ENCODE data around the gene VPS35L.

Gene VPS35L

DNA sequence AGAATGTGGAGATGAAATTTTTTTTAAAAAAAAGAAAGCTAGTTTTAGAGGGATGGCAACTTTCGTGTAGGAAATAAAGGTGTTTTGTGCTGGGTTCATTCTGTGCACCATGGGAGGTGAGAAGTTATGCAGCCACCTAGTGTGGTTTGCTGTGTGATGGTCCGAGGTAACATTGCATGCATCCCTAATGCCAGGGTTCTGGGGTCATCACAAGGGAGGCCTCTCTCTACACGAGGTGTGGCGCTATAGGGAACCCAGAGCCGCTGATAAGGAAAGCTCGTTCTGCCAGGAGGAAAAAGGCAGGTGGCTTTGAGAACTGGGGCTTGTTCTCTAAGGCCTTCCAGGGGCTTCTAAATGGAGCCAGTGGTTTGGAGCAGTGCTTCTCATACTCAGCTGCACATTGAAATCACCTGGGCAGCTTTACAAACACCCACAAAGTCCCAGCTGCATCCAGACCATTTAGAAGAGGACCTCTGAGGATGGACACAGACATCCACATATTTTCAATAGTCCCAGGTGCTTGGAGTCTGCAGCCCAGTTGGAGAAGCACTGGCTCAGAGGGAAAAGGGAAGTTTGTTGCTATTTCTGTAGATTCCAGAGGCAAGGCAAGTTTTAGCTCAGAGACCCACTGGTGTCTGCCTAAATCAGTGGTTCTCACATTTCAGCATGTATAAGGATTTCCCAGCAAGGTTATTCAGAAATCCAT is 43.5 kb downstream of the VPS35L start:
- no peak for DNase-seq (ENCODE audit: extremely low read depth, insufficient read length)
- Histone ChIP-seq H3K27me3 (replicated peaks; ENCODE audit: control insufficient read depth, insufficient read depth, low read length) (no peaks in the 10 kb centered on the region), H3K4me3 (replicated peaks; ENCODE audit: low read depth, low read length) (no peak overlapping the region), H3K36me3 (ENCODE audit: control insufficient read depth, insufficient read depth, low read length) (peaks cover 2% of the 10 kb centered on the region)
- TF ChIP-seq, protein P1, sequence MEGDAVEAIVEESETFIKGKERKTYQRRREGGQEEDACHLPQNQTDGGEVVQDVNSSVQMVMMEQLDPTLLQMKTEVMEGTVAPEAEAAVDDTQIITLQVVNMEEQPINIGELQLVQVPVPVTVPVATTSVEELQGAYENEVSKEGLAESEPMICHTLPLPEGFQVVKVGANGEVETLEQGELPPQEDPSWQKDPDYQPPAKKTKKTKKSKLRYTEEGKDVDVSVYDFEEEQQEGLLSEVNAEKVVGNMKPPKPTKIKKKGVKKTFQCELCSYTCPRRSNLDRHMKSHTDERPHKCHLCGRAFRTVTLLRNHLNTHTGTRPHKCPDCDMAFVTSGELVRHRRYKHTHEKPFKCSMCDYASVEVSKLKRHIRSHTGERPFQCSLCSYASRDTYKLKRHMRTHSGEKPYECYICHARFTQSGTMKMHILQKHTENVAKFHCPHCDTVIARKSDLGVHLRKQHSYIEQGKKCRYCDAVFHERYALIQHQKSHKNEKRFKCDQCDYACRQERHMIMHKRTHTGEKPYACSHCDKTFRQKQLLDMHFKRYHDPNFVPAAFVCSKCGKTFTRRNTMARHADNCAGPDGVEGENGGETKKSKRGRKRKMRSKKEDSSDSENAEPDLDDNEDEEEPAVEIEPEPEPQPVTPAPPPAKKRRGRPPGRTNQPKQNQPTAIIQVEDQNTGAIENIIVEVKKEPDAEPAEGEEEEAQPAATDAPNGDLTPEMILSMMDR (IDR thresholded peaks at IDR 0.05; ENCODE audit: insufficient read depth, low read length, poor library complexity, severe bottlenecking) = no peak

DNA sequence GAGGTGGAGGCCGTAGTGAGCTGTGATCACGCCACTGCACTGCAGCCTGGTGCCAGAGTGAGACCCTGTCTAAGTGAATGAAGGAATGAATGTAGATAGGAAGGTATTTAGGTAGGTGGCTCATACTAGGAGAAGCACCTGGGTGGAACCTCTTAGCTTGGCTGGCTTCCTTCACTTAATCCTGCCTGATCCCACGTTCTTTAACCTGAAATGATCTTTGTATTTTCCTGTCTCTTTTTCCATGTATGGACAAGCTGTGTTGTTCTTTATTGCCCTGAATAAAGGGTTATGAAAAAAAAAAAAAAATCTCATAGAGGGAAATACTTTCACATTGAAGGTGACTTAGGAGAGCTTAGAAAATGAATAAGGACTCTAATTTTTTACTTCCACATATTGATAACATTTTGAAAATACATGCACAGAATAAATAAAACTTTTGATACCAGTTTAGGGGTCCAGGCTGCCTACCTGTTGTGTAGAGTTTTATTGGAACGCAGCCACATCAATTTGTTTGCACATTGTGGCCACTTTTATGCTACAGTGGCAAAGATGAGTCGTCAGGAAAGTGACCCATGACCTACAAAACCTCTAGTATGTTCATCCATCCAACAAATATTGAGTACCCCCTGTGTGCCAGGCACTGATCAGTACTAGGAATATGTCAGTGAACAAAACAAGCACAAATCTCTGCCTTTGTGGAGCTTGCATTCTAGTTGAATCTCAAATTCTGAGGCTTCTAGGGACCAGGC is 44.6 kb downstream of the VPS35L start:
- no peak for DNase-seq (ENCODE audit: extremely low read depth, insufficient read length)
- TF ChIP-seq, protein P1 (IDR thresholded peaks at IDR 0.05; ENCODE audit: insufficient read depth, low read length, poor library complexity, severe bottlenecking) = no peak
- no peaks in the 10 kb centered on the region for H3K27me3 ChIP-seq (replicated peaks; ENCODE audit: control insufficient read depth, insufficient read depth, low read length)
- H3K4me3 ChIP-seq (replicated peaks; ENCODE audit: low read depth, low read length) = no peak overlapping the region
- peaks cover 5% of the 10 kb centered on the region for H3K36me3 ChIP-seq (ENCODE audit: control insufficient read depth, insufficient read depth, low read length)

DNA sequence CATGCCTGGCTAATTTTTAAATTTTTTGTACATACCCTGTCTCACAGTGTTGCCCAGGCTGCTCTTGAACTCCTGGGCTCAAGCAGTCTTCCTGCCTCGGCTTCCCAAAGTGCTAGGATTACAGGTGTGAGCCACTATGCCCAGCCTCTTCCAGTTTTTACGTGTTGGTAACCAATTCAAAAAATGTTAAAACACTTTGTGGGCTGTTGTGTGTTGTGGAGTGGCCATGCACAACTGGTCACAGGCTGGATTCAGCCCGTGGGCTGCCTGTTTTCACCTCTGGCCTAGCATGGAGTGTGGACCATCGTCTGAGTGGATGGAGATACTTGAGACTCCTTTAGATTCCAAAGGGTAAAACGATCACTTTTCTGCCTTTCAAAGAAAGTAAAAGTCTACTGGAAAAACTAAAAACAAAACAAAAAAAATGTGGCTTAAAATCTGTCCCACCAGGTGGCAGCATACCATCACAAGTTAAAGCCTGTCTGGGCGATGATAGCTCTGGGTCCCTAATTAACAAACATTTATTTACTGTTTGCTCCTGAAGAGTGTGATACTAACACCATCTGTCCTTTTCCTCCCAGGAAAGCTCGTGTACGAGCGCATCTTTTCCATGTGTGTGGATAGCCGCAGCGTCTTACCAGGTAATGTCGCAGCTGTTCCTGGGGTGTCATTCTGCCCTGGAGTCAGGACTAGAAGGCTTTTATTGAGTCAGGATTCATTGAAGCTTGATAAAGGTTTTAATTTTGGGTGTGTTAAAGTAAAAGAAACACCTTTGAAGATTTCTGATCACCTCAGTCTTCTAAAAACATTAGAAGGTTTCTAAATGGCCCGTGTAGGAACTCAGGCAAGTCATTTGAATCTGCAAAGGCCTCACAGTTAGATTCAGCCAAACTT is 45.8 kb downstream of the VPS35L start:
- no peak for DNase-seq (ENCODE audit: extremely low read depth, insufficient read length)
- TF ChIP-seq, protein P1 (IDR thresholded peaks at IDR 0.05; ENCODE audit: insufficient read depth, low read length, poor library complexity, severe bottlenecking) = peak; percentile 57
- Histone ChIP-seq H3K4me3 (replicated peaks; ENCODE audit: low read depth, low read length) (no peak overlapping the region), H3K36me3 (ENCODE audit: control insufficient read depth, insufficient read depth, low read length) (peaks cover 5% of the 10 kb centered on the region), H3K27me3 (replicated peaks; ENCODE audit: control insufficient read depth, insufficient read depth, low read length) (no peaks in the 10 kb centered on the region)

DNA sequence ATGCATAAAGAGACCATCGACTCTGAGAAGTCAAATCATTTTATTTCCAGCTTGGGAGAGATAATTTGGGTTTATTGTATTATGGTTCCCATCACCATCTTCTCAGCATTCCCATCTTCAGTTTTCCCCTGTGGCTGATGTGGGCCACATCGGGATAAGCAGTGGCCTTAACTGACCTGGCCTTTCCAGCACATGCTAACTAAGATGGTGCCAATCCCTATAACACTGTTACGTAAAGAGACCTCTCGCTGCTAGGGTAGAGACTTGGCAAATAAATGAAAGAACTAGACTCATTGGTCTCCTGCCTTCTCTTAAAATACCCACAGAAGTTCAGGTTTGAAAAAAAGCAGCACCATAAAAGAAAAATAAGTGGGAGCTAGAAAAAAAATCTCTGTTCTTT is 49.4 kb downstream of the VPS35L start:
- peaks cover 8% of the 10 kb centered on the region for H3K36me3 ChIP-seq (ENCODE audit: control insufficient read depth, insufficient read depth, low read length)
- TF ChIP-seq, protein P1 (IDR thresholded peaks at IDR 0.05; ENCODE audit: insufficient read depth, low read length, poor library complexity, severe bottlenecking) = no peak
- H3K27me3 ChIP-seq (replicated peaks; ENCODE audit: control insufficient read depth, insufficient read depth, low read length) = no peaks in the 10 kb centered on the region
- H3K4me3 ChIP-seq (replicated peaks; ENCODE audit: low read depth, low read length) = no peak overlapping the region
- DNase-seq (ENCODE audit: extremely low read depth, insufficient read length) = no peak

DNA sequence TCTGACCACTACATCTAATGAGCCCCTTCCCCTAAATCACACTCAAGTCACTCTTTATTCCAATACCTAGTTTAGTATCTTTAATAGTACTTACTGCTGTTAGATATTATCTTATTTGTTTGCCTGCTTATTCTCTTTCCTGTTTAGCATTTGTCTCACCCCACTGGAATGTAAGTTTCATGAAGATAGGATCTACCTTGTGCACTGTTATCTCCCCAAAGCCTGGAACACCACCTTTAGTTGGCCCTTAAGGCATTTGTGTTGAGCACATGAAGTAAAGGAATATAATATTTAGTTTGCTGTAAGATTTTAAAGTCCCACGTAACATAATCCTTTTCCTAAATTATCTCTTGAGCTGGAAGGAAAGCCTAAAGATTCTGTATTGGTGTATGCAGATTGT is 50.2 kb downstream of the VPS35L start:
- Histone ChIP-seq H3K36me3 (ENCODE audit: control insufficient read depth, insufficient read depth, low read length) (peaks cover 8% of the 10 kb centered on the region), H3K4me3 (replicated peaks; ENCODE audit: low read depth, low read length) (no peak overlapping the region), H3K27me3 (replicated peaks; ENCODE audit: control insufficient read depth, insufficient read depth, low read length) (no peaks in the 10 kb centered on the region)
- TF ChIP-seq, protein P1 (IDR thresholded peaks at IDR 0.05; ENCODE audit: insufficient read depth, low read length, poor library complexity, severe bottlenecking) = no peak
- no peak for DNase-seq (ENCODE audit: extremely low read depth, insufficient read length)
